NCI-H1417 treated with DMSO at 0.1 percent for 48 hours (cell line): ENCODE data around the gene DHRS13.
A peak's percentile ranks its signal among the peaks of the same experiment; 100 is the strongest.
"Not testable (repeated sequence)": the region's sequence is repeated elsewhere in the genome, so short reads cannot be mapped to it uniquely, and the experiment has no call there.

Experiments used
- DNase-seq: peaks from one replicate; lab custom pipeline; 2025; lab: John Stamatoyannopoulos, UW

The DHRS13 gene

GRCh38 chr17:28857905-28858800, 44.7 kb downstream of the DHRS13 start:
- DNase-seq, result no peak

- DNase-seq, result no peak
These were observed 46.8 kb downstream of the DHRS13 start for GRCh38 chr17:28856028-28856574.

- no peak for DNase-seq
These were observed 47.6 kb downstream of the DHRS13 start for GRCh38 chr17:28855336-28855679.

- DNase-seq, result peak; percentile 75
These were observed 48.2 kb downstream of the DHRS13 start, which contains the start of gene ERAL1 for GRCh38 chr17:28854457-28855335. Gene ERAL1, plus strand, starts transcription at chr17:28855016. Its CDS starts 19 bp downstream, at chr17:28855035.

- no peak for DNase-seq
These were observed 49.6 kb downstream of the DHRS13 start for GRCh38 chr17:28853295-28853694.

- DNase-seq, result no peak
These were observed 53.6 kb downstream of the DHRS13 start for GRCh38 chr17:28849281-28849680.

GRCh38 chr17:28848667-28849066, 54.2 kb downstream of the DHRS13 start:
- not testable (repeated sequence) for DNase-seq
